ENCODE measurements around the gene SLC45A2.

DNA sequence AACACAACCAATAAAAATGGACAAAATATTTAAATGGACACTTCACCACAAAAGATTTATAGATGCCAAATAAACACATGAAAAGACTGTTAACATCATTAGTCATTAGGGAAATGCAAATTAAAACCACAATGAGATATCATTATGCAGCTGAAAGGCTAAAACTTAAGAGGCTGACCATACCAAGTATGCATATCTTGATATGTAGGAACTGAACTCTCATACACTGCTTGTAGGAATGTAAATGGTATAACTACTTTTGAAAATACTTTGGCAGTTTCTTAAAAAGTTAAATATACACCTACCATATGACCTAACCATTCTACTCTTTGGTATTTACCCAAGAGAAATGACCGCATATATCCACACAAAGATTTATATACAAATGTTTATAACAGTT, 79.1 kb downstream of the SLC45A2 start:
- TF ChIP-seq, protein P1, sequence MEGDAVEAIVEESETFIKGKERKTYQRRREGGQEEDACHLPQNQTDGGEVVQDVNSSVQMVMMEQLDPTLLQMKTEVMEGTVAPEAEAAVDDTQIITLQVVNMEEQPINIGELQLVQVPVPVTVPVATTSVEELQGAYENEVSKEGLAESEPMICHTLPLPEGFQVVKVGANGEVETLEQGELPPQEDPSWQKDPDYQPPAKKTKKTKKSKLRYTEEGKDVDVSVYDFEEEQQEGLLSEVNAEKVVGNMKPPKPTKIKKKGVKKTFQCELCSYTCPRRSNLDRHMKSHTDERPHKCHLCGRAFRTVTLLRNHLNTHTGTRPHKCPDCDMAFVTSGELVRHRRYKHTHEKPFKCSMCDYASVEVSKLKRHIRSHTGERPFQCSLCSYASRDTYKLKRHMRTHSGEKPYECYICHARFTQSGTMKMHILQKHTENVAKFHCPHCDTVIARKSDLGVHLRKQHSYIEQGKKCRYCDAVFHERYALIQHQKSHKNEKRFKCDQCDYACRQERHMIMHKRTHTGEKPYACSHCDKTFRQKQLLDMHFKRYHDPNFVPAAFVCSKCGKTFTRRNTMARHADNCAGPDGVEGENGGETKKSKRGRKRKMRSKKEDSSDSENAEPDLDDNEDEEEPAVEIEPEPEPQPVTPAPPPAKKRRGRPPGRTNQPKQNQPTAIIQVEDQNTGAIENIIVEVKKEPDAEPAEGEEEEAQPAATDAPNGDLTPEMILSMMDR (IDR thresholded peaks at IDR 0.05; ENCODE audit: insufficient read depth, low read length, poor library complexity, severe bottlenecking), result no peak
- TF ChIP-seq EZH2phosphoT487 (conservative IDR thresholded peaks at IDR 0.05; ENCODE audit: low read length), result no peak
